Measurements from ENCODE around the gene MAB21L3. TPM values are rescaled to one million over a fixed set of nuclear protein-coding genes. Genes with fewer than 3 reads are reported as not detected.

MAB21L3 gene
- not detected for polyA plus RNA-seq (2012; ENCODE audit: insufficient read depth, insufficient read length)

DNA sequence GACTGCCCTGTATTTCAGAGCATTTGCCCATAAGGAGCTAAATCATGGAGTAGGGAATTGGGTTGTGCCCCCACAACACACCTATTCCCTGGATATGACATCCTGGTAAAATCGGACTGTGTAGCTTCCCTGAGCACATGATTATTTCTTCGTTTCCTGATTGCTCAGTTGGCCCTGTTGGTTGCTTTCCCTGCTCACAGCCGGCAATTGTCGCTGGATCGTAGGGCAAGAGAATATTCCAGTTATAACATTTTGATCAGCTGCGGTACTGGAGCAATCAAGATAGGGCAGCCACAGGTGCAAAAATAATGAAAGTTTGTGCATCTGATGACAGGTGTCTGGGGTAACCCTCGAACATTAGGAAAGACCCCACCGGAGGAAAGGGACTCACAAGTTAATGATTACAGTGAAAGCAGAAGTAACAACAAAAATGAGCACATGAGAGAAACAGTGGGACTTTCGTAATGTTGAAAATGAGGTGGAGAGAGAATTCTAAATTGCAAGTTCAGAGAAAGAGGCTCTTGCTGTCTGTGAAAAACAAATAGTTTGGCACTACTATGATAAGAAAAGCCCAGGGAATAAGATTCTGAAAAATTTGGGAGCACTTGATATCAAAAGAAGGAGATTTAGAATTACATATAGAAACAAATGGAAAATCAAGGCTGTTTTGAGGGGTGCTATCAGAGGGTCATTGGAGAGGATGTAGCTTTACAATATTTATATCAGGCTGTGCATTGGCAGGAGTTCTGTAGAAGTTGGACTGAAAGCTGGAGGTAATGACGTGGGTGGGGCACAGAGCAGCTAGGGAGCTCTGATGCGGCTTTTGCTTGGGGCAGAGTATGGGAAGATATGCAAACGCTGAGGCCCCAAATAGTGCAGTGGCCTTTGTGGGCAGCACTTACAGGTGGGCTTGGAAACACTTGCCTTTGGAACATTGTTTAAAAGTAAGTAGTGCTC, at the start of gene MAB21L3:
Gene MAB21L3, plus strand, starts transcription at position 833 of the 957 bp plus-strand sequence. CDS start 1,217 bp downstream, outside the sequence.
- H3K4me3 ChIP-seq (ENCODE audit: low read length) = no peak within 1 kb of the TSS
- DNase-seq (ENCODE audit: low read depth, low spot score) = no peak

DNA sequence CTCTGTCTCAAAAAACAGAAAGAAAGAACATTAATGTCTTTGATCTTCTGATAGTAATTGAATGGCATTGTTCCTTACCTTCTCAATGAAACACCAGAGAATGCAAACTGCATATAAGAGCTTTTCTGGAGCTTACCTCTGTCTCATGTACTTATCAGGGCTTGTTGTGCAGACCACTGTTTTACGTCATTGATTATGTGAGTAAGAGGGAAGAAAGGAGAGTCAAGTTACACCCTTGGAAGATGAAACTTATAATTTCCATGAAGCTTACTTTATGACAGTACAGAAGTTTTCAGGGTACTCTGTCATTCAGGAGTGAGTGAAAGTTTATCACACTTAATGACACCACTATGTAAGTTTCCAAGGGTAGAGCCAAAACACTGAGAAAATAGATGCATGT, 49.0 kb upstream of the MAB21L3 start:
- no peak overlapping the region for H3K4me3 ChIP-seq (ENCODE audit: low read length)
- DNase-seq (ENCODE audit: low read depth, low spot score) = no peak

DNA sequence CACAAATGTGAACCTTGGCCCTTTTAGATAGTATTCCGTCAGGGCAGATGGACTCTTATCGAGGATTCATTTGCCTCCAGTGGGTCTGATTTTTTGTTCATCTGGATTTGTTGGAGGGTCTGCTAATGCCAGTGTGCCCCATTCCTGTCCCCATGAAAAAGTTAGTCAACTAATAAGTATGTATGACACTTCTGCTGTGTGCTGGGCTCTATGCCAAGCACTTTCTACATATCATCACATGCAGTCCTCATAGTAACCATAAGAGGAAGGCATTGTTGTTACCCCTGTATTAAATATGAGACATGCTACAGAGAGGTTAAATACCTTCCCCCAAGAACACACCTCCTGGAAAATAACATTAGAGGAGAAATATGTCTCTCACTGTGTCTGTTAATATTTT, 46.6 kb upstream of the MAB21L3 start:
- no peak for DNase-seq (ENCODE audit: low read depth, low spot score)
- no peak overlapping the region for H3K4me3 ChIP-seq (ENCODE audit: low read length)

- H3K4me3 ChIP-seq (ENCODE audit: low read length) = no peak overlapping the region
- DNase-seq (ENCODE audit: low read depth, low spot score) = no peak
These were observed 44.2 kb upstream of the MAB21L3 start for GRCh38 chr1:116066868-116067565.

DNA sequence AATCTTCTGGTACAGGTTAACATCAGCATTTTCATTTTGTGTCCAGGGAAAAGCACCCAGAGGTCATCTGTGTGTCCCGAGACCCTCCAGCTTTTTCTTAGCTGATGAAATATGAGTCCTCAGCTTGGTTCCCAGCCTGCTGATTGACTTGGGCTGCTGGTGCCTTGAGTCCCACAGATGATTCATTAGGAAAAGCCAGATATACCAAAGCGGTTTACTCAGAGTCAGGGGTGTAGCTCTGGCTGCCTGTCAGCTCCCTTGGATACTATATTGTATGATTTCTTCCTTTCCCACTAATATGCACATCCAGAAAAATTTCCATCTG, 43.7 kb upstream of the MAB21L3 start:
- no peak for DNase-seq (ENCODE audit: low read depth, low spot score)
- H3K4me3 ChIP-seq (ENCODE audit: low read length) = no peak overlapping the region

DNA sequence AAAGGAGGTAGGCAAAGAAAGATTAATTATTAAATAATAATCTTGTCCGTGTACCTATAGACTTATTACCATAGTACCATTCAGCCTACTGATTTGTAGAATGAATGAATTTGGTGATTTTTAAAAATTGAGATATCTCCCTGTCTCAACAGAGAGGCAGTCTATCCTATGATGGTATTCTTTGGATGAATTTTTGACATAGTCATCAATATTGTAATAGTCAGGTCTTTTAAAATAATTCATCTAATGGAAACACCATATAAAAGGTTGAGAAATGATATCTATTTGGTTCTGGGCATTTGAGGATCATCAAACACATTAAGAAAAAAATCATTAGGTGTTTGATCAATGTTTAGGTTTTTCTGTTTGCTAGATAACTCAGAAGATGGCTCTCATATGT, 35.6 kb upstream of the MAB21L3 start:
- DNase-seq (ENCODE audit: low read depth, low spot score) = no peak
- H3K4me3 ChIP-seq (ENCODE audit: low read length) = no peak overlapping the region

DNA sequence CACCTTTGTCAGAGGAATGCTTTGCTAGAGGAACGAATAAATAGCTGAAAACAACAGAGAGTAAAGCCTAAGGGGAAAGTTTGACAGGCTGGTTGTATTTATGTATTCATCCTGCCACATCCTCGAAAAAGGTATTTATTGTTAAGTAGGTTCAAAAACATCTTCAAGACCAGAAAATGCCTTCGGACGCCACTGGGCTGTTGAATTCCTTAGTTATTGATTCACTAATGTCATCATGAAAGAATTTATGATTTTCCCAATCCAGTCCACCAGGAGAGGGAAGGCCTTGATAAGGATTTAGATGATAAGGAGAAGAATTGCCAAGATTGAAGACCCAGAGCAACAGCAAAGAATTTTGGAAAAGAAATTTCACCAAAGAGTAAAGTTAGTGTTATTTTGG, 35.2 kb upstream of the MAB21L3 start:
- no peak overlapping the region for H3K4me3 ChIP-seq (ENCODE audit: low read length)
- no peak for DNase-seq (ENCODE audit: low read depth, low spot score)

DNA sequence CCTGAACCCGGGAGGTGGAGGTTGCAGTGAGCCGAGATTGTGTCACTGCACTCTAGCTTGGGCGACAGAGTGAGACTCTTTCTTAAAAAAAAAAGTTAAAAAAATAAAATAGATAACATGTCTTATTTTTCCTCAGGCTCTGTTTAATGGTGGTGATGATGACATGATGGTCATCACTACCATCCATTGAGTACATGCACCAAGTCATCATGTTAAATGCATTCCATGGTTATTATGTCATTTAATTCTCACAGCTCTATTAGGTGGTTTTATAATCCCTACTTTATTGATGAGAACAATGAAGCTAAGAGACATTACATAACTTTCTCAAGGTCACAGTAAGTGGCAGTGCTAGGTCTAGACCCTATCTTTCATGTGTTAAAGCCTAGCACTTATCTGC, 34.4 kb upstream of the MAB21L3 start:
- H3K4me3 ChIP-seq (ENCODE audit: low read length) = no peak overlapping the region
- no peak for DNase-seq (ENCODE audit: low read depth, low spot score)

- no peak overlapping the region for H3K4me3 ChIP-seq (ENCODE audit: low read length)
- no peak for DNase-seq (ENCODE audit: low read depth, low spot score)
These were observed 32.4 kb upstream of the MAB21L3 start for GRCh38 chr1:116078699-116079223.

- H3K4me3 ChIP-seq (ENCODE audit: low read length) = no peak overlapping the region
- no peak for DNase-seq (ENCODE audit: low read depth, low spot score)
These were observed 23.6 kb upstream of the MAB21L3 start for GRCh38 chr1:116087628-116088027.

- no peak overlapping the region for H3K4me3 ChIP-seq (ENCODE audit: low read length)
- DNase-seq (ENCODE audit: low read depth, low spot score) = no peak
These were observed 21.3 kb upstream of the MAB21L3 start for GRCh38 chr1:116089870-116090269.

DNA sequence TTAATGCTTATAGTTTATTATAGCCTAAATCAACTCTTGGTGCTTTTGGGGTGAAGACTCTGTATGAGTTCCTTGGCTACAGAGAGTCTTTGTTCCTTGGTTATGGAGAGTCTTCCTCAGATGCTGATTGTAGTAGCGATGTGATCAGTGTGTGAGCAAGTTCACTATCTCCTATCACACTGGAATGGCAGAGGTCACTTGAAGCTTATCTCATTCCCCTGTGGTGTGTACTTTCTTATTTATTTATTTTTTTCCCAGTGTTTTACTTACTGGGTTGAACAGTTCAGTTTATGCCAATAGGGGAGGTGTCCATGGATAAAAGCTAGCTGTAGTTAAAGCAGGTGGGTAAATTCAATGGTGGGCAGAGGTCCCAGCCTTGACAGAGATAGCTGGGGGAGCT, 20.1 kb upstream of the MAB21L3 start:
- no peak overlapping the region for H3K4me3 ChIP-seq (ENCODE audit: low read length)
- no peak for DNase-seq (ENCODE audit: low read depth, low spot score)

DNA sequence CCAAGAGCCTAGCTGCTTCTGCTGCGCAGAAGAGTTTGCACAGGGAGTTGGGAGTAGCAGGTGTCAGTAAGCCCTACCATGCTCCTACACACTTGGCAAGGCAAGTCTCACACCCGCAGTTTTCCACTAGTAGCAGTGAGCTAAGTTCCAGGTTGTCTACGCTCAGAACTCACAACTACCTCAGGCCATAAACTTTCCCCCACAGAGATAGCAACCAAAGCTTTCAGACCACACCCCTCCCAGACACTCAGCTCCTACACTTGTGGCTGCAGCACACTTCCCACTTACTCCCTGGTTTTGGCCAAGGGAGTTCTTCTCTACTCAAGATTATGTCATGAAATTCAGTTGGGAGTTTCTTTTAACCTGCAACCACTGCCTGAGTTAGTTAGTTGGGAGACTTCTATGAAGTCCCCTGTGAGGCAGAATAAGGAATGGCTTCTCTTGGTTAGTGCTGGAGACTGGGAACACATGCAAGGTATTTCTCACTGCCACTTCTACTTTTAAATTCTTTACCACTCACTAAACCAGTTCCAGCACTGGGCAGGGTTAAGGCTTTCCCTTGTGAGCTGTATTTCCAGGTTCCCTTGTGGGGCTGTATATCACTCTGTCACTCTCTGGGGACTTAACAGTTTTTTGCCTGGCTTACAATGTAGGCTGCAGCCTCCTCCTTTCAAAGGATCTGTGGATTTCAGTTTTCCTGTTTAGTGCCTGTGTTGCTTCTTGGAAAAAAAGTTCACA, 18.3 kb upstream of the MAB21L3 start:
- no peak overlapping the region for H3K4me3 ChIP-seq (ENCODE audit: low read length)
- DNase-seq (ENCODE audit: low read depth, low spot score) = no peak

DNA sequence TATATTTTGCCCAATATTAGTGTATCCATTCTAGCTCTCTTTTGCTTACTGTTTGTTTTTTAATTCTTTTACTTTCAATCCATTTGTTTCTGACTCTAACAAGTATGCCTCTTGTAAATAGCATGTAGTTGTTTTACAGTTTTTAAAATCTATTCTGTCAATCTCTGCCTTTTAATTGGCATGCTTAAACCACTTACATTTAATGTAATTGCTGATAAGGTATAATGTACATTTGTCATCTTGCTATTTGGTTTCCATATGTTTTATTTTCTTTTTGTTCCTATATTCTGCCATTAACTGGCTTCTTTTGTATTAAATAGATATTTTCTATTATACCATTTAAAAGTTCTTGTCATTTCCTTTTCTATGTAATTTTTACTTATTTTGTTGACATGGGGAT, 16.2 kb upstream of the MAB21L3 start:
- H3K4me3 ChIP-seq (ENCODE audit: low read length) = no peak overlapping the region
- no peak for DNase-seq (ENCODE audit: low read depth, low spot score)

DNA sequence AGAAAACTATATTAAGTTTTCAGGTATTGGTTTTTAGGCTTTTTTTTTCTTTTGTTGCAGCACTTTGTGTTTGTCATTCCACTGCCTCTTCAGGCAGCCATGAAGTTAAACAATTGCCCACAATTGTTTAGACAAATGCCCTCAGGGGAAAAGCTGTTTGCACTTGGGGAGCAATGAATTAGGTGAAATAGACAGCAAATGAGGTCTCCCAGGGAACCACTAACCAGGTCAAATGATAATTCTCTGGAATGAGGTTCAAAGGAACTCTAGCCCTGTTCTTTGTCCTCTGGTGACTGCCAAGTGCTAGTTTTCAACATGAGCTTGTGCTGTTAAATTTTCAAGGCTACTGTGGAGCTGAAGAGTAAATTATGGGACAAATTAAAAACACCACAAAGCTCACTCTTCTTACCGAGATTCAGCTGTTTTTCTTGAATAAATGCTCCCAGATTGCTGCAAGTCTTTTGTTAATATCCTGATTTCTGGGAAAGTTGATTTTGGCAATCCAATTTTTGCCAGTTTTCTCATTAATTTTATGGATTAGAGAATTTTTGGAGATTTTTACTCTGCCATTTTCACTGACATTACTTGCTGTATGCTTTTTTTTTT, 15.1 kb upstream of the MAB21L3 start:
- no peak overlapping the region for H3K4me3 ChIP-seq (ENCODE audit: low read length)
- DNase-seq (ENCODE audit: low read depth, low spot score) = no peak

- DNase-seq (ENCODE audit: low read depth, low spot score) = no peak
- H3K4me3 ChIP-seq (ENCODE audit: low read length) = no peak overlapping the region
These were observed 13.6 kb upstream of the MAB21L3 start for GRCh38 chr1:116097626-116098025.

GRCh38 chr1:116099379-116099778, 11.8 kb upstream of the MAB21L3 start:
- DNase-seq (ENCODE audit: low read depth, low spot score) = no peak

DNA sequence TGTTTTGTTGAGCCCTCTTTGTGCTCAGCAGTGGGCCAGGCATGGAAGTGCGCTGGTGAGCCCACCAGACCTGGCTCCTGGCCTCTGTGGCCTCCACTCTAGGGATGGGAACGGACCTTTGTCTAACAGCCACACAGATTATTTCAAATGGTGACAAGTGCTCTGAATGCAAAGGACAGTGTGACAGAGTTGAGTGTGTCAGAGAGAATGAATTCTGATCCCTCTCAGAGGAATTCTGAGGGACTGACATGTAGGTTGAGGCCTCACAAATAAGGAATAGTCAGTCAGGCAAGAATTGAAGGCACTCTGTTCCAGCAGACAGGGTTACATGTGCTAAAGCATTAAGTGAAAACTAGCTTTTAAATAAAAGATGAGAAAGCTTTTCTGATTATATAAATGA, 11.3 kb upstream of the MAB21L3 start:
- no peak overlapping the region for H3K4me3 ChIP-seq (ENCODE audit: low read length)
- DNase-seq (ENCODE audit: low read depth, low spot score) = no peak

More at GRCh38 chr1:116099379-116099778, 11.8 kb upstream of the MAB21L3 start:
- H3K4me3 ChIP-seq (ENCODE audit: low read length) = no peak overlapping the region

DNA sequence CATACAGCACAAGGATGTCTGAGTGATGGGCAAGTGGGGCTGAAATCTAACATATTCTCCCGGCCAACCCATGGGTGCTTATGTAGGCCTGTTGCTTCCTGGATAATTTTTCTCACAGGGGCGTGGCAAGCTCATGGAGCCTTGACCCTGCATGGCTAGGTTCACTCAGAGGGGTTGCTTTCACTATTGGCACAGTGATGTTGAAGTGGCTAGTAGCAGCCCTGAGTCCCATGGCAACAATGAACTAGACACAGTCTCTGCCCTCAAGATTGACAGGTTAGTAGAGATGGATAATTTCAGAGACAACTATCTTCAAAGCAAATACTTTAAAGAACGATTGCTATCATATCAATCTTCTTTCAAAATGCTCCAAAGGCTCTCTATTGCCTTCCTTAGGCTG, 6.5 kb upstream of the MAB21L3 start:
- no peak overlapping the region for H3K4me3 ChIP-seq (ENCODE audit: low read length)

More for the DNA sequence above, 6.5 kb upstream of the MAB21L3 start:
- no peak for DNase-seq (ENCODE audit: low read depth, low spot score)
